K562 (cell line): ENCODE measurements around the gene XRCC3. TPM values are rescaled to one million over a fixed set of nuclear protein-coding genes. Genes with fewer than 3 reads are reported as not detected.

Experiments
- ELF1 ChIP-seq: fragments of 200-800 bp; sonication (Bioruptor generic); IDR thresholded peaks from 2 replicates; pipeline ENCODE4 v1.6.1; 2016; ENCODE audit warnings: missing genetic modification characterization, missing compliant biosample characterization
- GABPB2 ChIP-seq: fragments of 250-450 bp; sonication (Bioruptor Pico); conservative IDR thresholded peaks from 2 replicates; pipeline ENCODE4 v1.5.1; 2021; ENCODE audit warnings: mild to moderate bottlenecking
- HNRNPL ChIP-seq: fragments of 200-400 bp; formaldehyde crosslinking; IDR thresholded peaks from 2 replicates; pipeline ENCODE4 v1.6.1; 2017; ENCODE audit warnings: low read depth, mild to moderate bottlenecking, low read length
- MBD2 ChIP-seq: sonication (generic); IDR thresholded peaks from 2 replicates; pipeline ENCODE4 v1.6.1; 2016; ENCODE audit warnings: low read depth, borderline replicate concordance
- MEIS2 ChIP-seq: fragments of 450-650 bp; IDR thresholded peaks from 2 replicates; pipeline ENCODE4 v1.6.1; 2014; ENCODE audit warnings: mild to moderate bottlenecking; ENCODE audit not compliant: partially characterized antibody
- POLR2H ChIP-seq: IDR thresholded peaks from 2 replicates; pipeline ENCODE4 v1.6.1; 2016; ENCODE audit warnings: missing genetic modification characterization, low read depth, mild to moderate bottlenecking, control low read depth, missing compliant biosample characterization, moderate library complexity
- PRPF4 ChIP-seq: fragments of 200-400 bp; formaldehyde crosslinking; IDR thresholded peaks from one replicate; pipeline ENCODE4 v1.6.1; 2017; ENCODE audit warnings: low read length, low read depth, mild to moderate bottlenecking; ENCODE audit not compliant: insufficient read depth, poor library complexity, severe bottlenecking
- SRF ChIP-seq, 2 experiments: fragments of 250-450, 450-650 bp in 1 of 2; sonication (Bioruptor Pico) in 1 of 2; sonication (generic) in 1 of 2; formaldehyde crosslinking; IDR thresholded peaks; 2 replicates each; pipeline versions ENCODE4 v1.5.0 to v1.5.1; 2020 to 2022; ENCODE audit warnings: mild to moderate bottlenecking in 1 of 2, missing genetic modification reagents in 1 of 2
- TGIF2 ChIP-seq: sonication (generic); formaldehyde crosslinking; IDR thresholded peaks from 2 replicates; pipeline ENCODE4 v1.8.1; 2022; ENCODE audit warnings: mild to moderate bottlenecking, missing genetic modification reagents, moderate library complexity
- ZNF316 ChIP-seq: fragments of 450-650 bp; IDR thresholded peaks from 2 replicates; pipeline ENCODE4 v1.6.1; 2016
- ZNF354B ChIP-seq: fragments of 250-450 bp; sonication (Bioruptor Pico); IDR thresholded peaks from 2 replicates; pipeline ENCODE4 v1.4.0; 2020
- polyA plus RNA-seq, 8 experiments: library from polyadenylated mRNA; depleted of rRNA in 4 of 8; stranded (reverse) in 5 of 8; unstranded in 3 of 8; fragments of >200 nt; fragmentation: Nextera tagmentation in 2 of 8; fragmentation: Illumina TruSeq in 1 of 8; extraction: Ambion mirVana in 2 of 8; extraction: Trizol in 1 of 8; gene quantifications; 2 replicates each; pipeline versions ENCODE4 v1.2.1 to v1.2.3, GENCODE V29; 2011 to 2014; ENCODE audit warnings: inconsistent platforms in 1 of 8, missing spikeins in 1 of 8
- total RNA-seq, 7 experiments: library from RNA; depleted of rRNA in 6 of 7; stranded (reverse); fragments of >200 nt in 6 of 7; fragmentation: Illumina TruSeq in 2 of 7; extraction: Trizol in 2 of 7; gene quantifications; 2 replicates each; pipeline versions ENCODE4 v1.2.1 to v1.2.3, GENCODE V29; 2011 to 2021; ENCODE audit warnings: low replicate concordance in 1 of 7
- TF ChIP-seq, protein P1 (sequence below): fragments of 450-650 bp; IDR thresholded peaks from 2 replicates; pipeline ENCODE4 v1.6.1; 2016; ENCODE audit warnings: mild to moderate bottlenecking, moderate library complexity
- TF ChIP-seq, protein P2 (sequence below), 2 experiments: fragments of 450-650 bp in 1 of 2; sonication (generic) in 1 of 2; formaldehyde crosslinking in 1 of 2; IDR thresholded peaks in 1 of 2; conservative IDR thresholded peaks in 1 of 2; 2 replicates each; pipeline versions ENCODE4 v1.6.1 to v1.8.1; 2016 to 2023; ENCODE audit warnings: mild to moderate bottlenecking in 2 of 2, moderate library complexity in 2 of 2, inconsistent platforms in 1 of 2, missing genetic modification reagents in 1 of 2
- TF ChIP-seq, protein P3 (sequence below): sonication (generic); formaldehyde crosslinking; IDR thresholded peaks from 2 replicates; pipeline ENCODE4 v1.8.0; 2022; ENCODE audit warnings: mild to moderate bottlenecking, missing genetic modification reagents

XRCC3 gene
- total and polyA plus RNA-seq, 9 of the 15 experiments (the other 6 are each of a cell fraction or from before 2014, with no cell fraction given): 0.34 to 59.3 (median 30.3) TPM

DNA sequence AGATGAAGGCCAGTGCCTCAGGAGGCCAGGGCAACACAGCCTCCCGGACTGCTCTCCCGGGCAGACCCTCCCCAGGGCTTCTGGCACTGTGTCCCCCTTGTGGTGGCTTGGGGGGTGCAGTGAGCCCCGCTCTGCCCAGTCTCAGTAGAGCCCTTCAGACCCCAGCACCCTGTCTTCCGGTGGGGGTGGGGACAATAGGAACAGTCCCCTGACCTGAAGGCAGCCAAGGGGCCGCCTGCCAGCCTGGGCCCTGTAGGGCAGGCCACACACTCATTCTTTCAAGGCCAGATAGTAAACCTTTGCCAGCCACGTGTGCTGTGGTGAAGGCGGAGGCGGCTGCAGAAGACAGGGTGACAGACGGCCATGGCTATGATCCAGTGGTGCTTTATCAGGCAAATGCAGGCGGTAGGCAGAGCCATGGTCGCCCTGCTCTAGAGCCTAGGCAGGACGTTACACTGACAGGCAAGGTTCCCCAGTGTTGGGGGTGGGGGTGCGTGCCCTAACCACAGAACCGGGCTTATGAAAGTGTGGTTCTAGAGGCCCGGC lies 15.3 kb upstream of the XRCC3 start (continued):
- TF ChIP-seq, protein P1, sequence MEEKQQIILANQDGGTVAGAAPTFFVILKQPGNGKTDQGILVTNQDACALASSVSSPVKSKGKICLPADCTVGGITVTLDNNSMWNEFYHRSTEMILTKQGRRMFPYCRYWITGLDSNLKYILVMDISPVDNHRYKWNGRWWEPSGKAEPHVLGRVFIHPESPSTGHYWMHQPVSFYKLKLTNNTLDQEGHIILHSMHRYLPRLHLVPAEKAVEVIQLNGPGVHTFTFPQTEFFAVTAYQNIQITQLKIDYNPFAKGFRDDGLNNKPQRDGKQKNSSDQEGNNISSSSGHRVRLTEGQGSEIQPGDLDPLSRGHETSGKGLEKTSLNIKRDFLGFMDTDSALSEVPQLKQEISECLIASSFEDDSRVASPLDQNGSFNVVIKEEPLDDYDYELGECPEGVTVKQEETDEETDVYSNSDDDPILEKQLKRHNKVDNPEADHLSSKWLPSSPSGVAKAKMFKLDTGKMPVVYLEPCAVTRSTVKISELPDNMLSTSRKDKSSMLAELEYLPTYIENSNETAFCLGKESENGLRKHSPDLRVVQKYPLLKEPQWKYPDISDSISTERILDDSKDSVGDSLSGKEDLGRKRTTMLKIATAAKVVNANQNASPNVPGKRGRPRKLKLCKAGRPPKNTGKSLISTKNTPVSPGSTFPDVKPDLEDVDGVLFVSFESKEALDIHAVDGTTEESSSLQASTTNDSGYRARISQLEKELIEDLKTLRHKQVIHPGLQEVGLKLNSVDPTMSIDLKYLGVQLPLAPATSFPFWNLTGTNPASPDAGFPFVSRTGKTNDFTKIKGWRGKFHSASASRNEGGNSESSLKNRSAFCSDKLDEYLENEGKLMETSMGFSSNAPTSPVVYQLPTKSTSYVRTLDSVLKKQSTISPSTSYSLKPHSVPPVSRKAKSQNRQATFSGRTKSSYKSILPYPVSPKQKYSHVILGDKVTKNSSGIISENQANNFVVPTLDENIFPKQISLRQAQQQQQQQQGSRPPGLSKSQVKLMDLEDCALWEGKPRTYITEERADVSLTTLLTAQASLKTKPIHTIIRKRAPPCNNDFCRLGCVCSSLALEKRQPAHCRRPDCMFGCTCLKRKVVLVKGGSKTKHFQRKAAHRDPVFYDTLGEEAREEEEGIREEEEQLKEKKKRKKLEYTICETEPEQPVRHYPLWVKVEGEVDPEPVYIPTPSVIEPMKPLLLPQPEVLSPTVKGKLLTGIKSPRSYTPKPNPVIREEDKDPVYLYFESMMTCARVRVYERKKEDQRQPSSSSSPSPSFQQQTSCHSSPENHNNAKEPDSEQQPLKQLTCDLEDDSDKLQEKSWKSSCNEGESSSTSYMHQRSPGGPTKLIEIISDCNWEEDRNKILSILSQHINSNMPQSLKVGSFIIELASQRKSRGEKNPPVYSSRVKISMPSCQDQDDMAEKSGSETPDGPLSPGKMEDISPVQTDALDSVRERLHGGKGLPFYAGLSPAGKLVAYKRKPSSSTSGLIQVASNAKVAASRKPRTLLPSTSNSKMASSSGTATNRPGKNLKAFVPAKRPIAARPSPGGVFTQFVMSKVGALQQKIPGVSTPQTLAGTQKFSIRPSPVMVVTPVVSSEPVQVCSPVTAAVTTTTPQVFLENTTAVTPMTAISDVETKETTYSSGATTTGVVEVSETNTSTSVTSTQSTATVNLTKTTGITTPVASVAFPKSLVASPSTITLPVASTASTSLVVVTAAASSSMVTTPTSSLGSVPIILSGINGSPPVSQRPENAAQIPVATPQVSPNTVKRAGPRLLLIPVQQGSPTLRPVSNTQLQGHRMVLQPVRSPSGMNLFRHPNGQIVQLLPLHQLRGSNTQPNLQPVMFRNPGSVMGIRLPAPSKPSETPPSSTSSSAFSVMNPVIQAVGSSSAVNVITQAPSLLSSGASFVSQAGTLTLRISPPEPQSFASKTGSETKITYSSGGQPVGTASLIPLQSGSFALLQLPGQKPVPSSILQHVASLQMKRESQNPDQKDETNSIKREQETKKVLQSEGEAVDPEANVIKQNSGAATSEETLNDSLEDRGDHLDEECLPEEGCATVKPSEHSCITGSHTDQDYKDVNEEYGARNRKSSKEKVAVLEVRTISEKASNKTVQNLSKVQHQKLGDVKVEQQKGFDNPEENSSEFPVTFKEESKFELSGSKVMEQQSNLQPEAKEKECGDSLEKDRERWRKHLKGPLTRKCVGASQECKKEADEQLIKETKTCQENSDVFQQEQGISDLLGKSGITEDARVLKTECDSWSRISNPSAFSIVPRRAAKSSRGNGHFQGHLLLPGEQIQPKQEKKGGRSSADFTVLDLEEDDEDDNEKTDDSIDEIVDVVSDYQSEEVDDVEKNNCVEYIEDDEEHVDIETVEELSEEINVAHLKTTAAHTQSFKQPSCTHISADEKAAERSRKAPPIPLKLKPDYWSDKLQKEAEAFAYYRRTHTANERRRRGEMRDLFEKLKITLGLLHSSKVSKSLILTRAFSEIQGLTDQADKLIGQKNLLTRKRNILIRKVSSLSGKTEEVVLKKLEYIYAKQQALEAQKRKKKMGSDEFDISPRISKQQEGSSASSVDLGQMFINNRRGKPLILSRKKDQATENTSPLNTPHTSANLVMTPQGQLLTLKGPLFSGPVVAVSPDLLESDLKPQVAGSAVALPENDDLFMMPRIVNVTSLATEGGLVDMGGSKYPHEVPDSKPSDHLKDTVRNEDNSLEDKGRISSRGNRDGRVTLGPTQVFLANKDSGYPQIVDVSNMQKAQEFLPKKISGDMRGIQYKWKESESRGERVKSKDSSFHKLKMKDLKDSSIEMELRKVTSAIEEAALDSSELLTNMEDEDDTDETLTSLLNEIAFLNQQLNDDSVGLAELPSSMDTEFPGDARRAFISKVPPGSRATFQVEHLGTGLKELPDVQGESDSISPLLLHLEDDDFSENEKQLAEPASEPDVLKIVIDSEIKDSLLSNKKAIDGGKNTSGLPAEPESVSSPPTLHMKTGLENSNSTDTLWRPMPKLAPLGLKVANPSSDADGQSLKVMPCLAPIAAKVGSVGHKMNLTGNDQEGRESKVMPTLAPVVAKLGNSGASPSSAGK: no peak
- TF ChIP-seq GABPB2 (CRISPR knock-in tag) (no peak), MEIS2 (peak; percentile 80), ZNF354B (CRISPR knock-in tag) (no peak), ZNF316 (no peak), ELF1 (tag) (no peak), POLR2H (no peak), TGIF2 (CRISPR knock-in tag) (no peak), HNRNPL (no peak), PRPF4 (no peak), MBD2 (no peak), SRF (CRISPR knock-in tag; IDR thresholded peaks at IDR 0.05) (no peak)
- TF ChIP-seq, protein P2, sequence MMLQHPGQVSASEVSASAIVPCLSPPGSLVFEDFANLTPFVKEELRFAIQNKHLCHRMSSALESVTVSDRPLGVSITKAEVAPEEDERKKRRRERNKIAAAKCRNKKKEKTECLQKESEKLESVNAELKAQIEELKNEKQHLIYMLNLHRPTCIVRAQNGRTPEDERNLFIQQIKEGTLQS (IDR thresholded peaks at IDR 0.05): no peak
- TF ChIP-seq, protein P2 (CRISPR knock-in tag; conservative IDR thresholded peaks at IDR 0.05): no peak
- TF ChIP-seq, protein P3, sequence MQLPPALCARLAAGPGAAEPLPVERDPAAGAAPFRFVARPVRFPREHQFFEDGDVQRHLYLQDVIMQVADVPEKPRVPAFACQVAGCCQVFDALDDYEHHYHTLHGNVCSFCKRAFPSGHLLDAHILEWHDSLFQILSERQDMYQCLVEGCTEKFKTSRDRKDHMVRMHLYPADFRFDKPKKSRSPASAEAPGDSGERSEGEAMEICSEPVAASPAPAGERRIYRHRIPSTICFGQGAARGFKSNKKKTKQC (CRISPR knock-in tag): no peak
